ENCODE data around the gene SS18L1.

GRCh38 chr20:62202083-62202395 lies 58.5 kb downstream of the SS18L1 start:
- no peak for TF ChIP-seq CTCF (conservative IDR thresholded peaks at IDR 0.05 in 1 of 2, IDR thresholded peaks at IDR 0.05 in 1 of 2; ENCODE audit: extremely low read depth in 1 of 2, insufficient read depth in 1 of 2, low read depth in 1 of 2, low read length in 2 of 2)
- TF ChIP-seq EZH2 (IDR thresholded peaks at IDR 0.05; ENCODE audit: borderline replicate concordance, low read length), result no peak

Measured in mammary epithelial cell (primary cell).